ENCODE data around the gene SPRYD3. TPM values are rescaled to one million over a fixed set of nuclear protein-coding genes. Genes with fewer than 3 reads are reported as not detected.

The SPRYD3 gene
- total RNA-seq, 1 experiment from 2014 or later = 47.5 TPM

GRCh38 chr12:53078425-53079225, 565 bp downstream of the SPRYD3 start:
- TF ChIP-seq CBX3 (IDR thresholded peaks at IDR 0.05; ENCODE audit: low read depth) (no peak), SIN3A (IDR thresholded peaks at IDR 0.05; ENCODE audit: low read depth) (peak; percentile 20; the same call in 1 of the 2 replicates), ZFX (IDR thresholded peaks at IDR 0.05) (peak; percentile 64; the same call in 1 of the 2 replicates), FOSL1 (IDR thresholded peaks at IDR 0.05; ENCODE audit: low read depth) (no peak), YY1 (IDR thresholded peaks at IDR 0.05; ENCODE audit: extremely low read depth, insufficient replicate concordance, low read depth, low read length) (no peak), SRF (IDR thresholded peaks at IDR 0.05; ENCODE audit: low read depth) (no peak), CTCF (IDR thresholded peaks at IDR 0.05 in 2 of 3, conservative IDR thresholded peaks at IDR 0.05 in 1 of 3; ENCODE audit: borderline replicate concordance in 1 of 3, insufficient read depth in 1 of 3, low read depth in 2 of 3, low read length in 2 of 3) (no peak), POLR2AphosphoS5 (IDR thresholded peaks at IDR 0.05; ENCODE audit: low read depth, low read length) (no peak), POLR2A (IDR thresholded peaks at IDR 0.05; ENCODE audit: borderline replicate concordance, extremely low read depth, insufficient read depth, insufficient read length) (no peak), MAX (IDR thresholded peaks at IDR 0.05) (peak; percentile 72)
- H3K4me3 ChIP-seq (replicated peaks in 1 of 2; ENCODE audit: low read depth in 1 of 2, low read length in 2 of 2) = peak overlapping the region; percentile 67 to 81
- TSS peak; percentile 50 for BruUV-seq (replicated peaks)
- H3K9me2 ChIP-seq (ENCODE audit: insufficient read depth) = no peaks in the 10 kb centered on the region
- ChIA-PET CTCF (interaction anchor here (0.8 to 3.3 kb wide), 13 partner anchors 9 to 243 kb away, joined by 3 to 33 read pairs (median 4); partner anchors contain the start of gene AAAS), POLR2A (interaction anchor here (0.7 to 2.6 kb wide), 24 partner anchors 8 to 301 kb away, joined by 3 to 27 read pairs (median 4); partner anchors contain the start of genes CSAD, EIF4B, IGFBP6 and KRT8), RAD21 (ENCODE audit: low non-redundant PET in 1 of 2, low total read pairs in 2 of 2, uncharacterized antibody in 2 of 2, unreplicated experiment in 2 of 2) (interaction anchor here (0.5 to 2.0 kb wide), 7 partner anchors 12 to 82 kb away, joined by 3 to 6 read pairs (median 5); no protein-coding TSS in a partner anchor)
- intact Hi-C loops (cut with micrococcal nuclease) = loop anchor here (1.0 kb wide), 2 partner anchors 17 to 21 kb away; no protein-coding TSS in a partner anchor
- H2AFZ ChIP-seq (ENCODE audit: low read depth, low read length, poor library complexity, severe bottlenecking) = no peak overlapping the region
- peak overlapping the region; percentile 92 for H3K4me2 ChIP-seq (ENCODE audit: low read length)
- DNase-seq (ENCODE audit: low read depth, low spot score) = no peak
- peak overlapping the region; percentile 78 for H3K9ac ChIP-seq (ENCODE audit: low read length)
- H3K27me3 ChIP-seq (ENCODE audit: insufficient read depth, low read length) = no peaks in the 10 kb centered on the region
- peak; percentile 38 for ATAC-seq
- no peaks in the 10 kb centered on the region for H3K9me3 ChIP-seq (ENCODE audit: control insufficient read depth in 1 of 2, insufficient read depth in 1 of 2, low read depth in 1 of 2, low read length in 2 of 2)
- peaks cover 9 to 30% of the 10 kb centered on the region in 2 experiments for H3K4me1 ChIP-seq (ENCODE audit: control insufficient read depth in 1 of 2, insufficient read depth in 2 of 2, low read length in 2 of 2)
- peaks cover 21% of the 10 kb centered on the region; the same call in 1 of the 2 replicates for H3K79me2 ChIP-seq (ENCODE audit: insufficient read depth, low read length)
- H4K20me1 ChIP-seq (ENCODE audit: insufficient read depth) = no peaks in the 10 kb centered on the region
- H3K36me3 ChIP-seq (ENCODE audit: control insufficient read depth in 1 of 2, insufficient read depth in 2 of 2, low read length in 2 of 2) = peaks cover 9 to 24% of the 10 kb centered on the region in 2 experiments; a peak in 2 of 4 replicates
- peak overlapping the region; percentile 72 for H3K27ac ChIP-seq (ENCODE audit: low read depth, low read length)
